Lower leg skin (tissue), 3 donors: ENCODE results near the gene VIL1.

Source experiments
- POLR2A ChIP-seq, 2 donors: fragments of 450-650 bp; IDR thresholded peaks; one replicate each; pipeline ENCODE4 v1.6.1; 2016 to 2017; ENCODE audit warnings: antibody characterized with exemption in 2 of 2, mild to moderate bottlenecking in 1 of 2, moderate library complexity in 1 of 2
- TF ChIP-seq, protein P1 (sequence below), 3 donors: fragments of 450-650 bp; IDR thresholded peaks; one replicate each; pipeline ENCODE4 v1.5.1; 2016; ENCODE audit warnings: antibody characterized with exemption in 3 of 3, mild to moderate bottlenecking in 3 of 3, moderate library complexity in 2 of 3

DNA sequence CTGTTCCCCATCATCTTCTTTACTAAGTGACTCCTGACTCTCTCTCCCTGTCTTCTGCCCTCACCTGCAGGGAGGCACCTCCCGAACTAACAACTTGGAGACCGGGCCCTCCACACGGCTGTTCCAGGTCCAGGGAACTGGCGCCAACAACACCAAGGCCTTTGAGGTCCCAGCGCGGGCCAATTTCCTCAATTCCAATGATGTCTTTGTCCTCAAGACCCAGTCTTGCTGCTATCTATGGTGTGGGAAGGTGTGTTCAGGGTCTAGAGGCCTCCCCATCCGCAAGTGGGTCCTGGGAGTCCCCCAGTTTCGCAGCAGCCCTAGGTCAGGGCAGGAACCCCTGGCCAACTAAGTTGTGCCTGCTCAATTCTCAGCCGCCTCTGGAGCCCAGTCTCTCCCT is 15.5 kb downstream of the VIL1 start:
- TF ChIP-seq, protein P1, sequence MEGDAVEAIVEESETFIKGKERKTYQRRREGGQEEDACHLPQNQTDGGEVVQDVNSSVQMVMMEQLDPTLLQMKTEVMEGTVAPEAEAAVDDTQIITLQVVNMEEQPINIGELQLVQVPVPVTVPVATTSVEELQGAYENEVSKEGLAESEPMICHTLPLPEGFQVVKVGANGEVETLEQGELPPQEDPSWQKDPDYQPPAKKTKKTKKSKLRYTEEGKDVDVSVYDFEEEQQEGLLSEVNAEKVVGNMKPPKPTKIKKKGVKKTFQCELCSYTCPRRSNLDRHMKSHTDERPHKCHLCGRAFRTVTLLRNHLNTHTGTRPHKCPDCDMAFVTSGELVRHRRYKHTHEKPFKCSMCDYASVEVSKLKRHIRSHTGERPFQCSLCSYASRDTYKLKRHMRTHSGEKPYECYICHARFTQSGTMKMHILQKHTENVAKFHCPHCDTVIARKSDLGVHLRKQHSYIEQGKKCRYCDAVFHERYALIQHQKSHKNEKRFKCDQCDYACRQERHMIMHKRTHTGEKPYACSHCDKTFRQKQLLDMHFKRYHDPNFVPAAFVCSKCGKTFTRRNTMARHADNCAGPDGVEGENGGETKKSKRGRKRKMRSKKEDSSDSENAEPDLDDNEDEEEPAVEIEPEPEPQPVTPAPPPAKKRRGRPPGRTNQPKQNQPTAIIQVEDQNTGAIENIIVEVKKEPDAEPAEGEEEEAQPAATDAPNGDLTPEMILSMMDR (IDR thresholded peaks at IDR 0.05) = no peak
- no peak for TF ChIP-seq POLR2A (IDR thresholded peaks at IDR 0.05)
